ENCODE data around the gene PLCG2. TPM values are rescaled to one million over a fixed set of nuclear protein-coding genes. Genes with fewer than 3 reads are reported as not detected.

PLCG2 gene
- total RNA-seq, 2 donors from 2014 or later: 7.4 to 13.4 TPM

- Histone ChIP-seq H3K9me3 (no peaks in the 10 kb centered on the region), H3K36me3 (no peaks in the 10 kb centered on the region), H3K4me3 (no peak overlapping the region), H3K4me1 (peaks cover 0 to 8% of the 10 kb centered on the region in 2 donors), H3K27ac (no peak overlapping the region), H3K27me3 (no peaks in the 10 kb centered on the region)
- DNase-seq (ENCODE audit: low spot score): no peak
- TF ChIP-seq, protein P1, sequence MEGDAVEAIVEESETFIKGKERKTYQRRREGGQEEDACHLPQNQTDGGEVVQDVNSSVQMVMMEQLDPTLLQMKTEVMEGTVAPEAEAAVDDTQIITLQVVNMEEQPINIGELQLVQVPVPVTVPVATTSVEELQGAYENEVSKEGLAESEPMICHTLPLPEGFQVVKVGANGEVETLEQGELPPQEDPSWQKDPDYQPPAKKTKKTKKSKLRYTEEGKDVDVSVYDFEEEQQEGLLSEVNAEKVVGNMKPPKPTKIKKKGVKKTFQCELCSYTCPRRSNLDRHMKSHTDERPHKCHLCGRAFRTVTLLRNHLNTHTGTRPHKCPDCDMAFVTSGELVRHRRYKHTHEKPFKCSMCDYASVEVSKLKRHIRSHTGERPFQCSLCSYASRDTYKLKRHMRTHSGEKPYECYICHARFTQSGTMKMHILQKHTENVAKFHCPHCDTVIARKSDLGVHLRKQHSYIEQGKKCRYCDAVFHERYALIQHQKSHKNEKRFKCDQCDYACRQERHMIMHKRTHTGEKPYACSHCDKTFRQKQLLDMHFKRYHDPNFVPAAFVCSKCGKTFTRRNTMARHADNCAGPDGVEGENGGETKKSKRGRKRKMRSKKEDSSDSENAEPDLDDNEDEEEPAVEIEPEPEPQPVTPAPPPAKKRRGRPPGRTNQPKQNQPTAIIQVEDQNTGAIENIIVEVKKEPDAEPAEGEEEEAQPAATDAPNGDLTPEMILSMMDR (IDR thresholded peaks at IDR 0.05): no peak
These were observed 213.8 kb downstream of the PLCG2 start for GRCh38 chr16:81992859-81993258.

- no peak for DNase-seq (ENCODE audit: low spot score)
- H3K4me3 ChIP-seq: no peak overlapping the region
- H3K4me1 ChIP-seq: peaks cover 0 to 8% of the 10 kb centered on the region in 2 donors
- no peaks in the 10 kb centered on the region for H3K9me3 ChIP-seq
- H3K27ac ChIP-seq: no peak overlapping the region
- no peaks in the 10 kb centered on the region for H3K36me3 ChIP-seq
- TF ChIP-seq, protein P1 (IDR thresholded peaks at IDR 0.05): no peak
- H3K27me3 ChIP-seq: no peaks in the 10 kb centered on the region
These were observed 215.4 kb downstream of the PLCG2 start for GRCh38 chr16:81994485-81994884.

DNA sequence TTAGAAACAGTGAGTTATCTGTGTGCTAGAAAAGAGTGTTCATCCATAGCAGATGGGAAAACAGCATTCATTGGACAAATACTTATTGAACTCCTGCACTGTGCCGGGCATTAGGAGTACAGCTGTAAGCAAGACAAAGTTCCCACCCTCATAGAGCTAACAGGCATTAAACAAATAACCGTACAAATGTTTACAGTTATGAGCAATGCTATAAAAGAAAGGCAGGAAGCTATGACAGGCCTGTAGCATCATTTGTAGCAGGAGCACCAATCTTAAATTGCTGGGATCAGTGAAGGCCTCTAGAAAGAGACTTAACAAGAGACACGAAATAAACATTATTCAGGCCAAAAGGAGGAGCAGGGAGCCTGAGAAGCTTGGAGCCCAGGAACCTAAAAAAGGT, 216.6 kb downstream of the PLCG2 start:
- TF ChIP-seq, protein P1 (IDR thresholded peaks at IDR 0.05): no peak
- no peaks in the 10 kb centered on the region for H3K27me3 ChIP-seq
- no peaks in the 10 kb centered on the region for H3K36me3 ChIP-seq
- no peak for DNase-seq (ENCODE audit: low spot score)
- H3K4me3 ChIP-seq: no peak overlapping the region
- no peaks in the 10 kb centered on the region for H3K9me3 ChIP-seq
- no peak overlapping the region for H3K27ac ChIP-seq
- H3K4me1 ChIP-seq: peaks cover 0 to 8% of the 10 kb centered on the region in 2 donors

DNA sequence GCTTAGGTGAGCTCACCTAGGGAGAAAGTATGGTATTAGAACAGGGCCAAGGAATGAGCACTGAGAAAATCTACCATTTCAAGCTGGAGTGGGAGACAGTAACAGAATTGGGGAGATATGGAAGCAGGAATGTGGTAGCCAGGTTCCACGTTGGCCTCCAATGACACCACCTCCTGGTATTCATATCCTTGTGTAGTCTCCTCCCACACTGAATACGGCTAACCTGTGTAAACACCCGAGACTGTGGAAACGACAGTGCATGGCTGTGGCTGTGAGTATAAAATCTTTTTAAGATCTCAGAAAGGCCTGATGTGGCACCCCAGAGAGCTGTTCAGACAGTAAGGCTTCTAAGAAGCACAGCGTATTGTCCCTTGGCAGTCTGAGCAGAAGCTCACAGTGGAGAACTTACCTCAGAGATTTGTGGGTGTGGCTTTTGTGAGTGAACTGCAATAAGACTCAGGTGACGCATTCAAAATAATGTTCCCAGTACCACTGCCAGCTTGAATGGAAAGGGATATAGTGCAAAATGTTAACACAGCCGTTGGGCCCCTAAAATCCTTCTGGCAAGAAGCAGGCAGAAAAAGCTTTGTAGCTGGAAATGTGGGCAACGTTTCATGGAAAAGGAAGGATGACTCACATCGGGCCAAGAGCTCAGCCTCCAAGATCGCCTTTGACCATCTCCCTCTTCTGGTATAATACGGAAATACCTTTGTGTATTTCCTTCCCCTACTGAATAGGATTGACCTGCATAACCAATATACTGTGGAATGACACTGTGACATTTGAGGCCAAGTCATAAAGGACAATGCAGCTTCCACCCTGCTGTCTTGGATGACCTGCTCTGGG, 217.8 kb downstream of the PLCG2 start:
- Histone ChIP-seq H3K4me1 (peaks cover 0 to 8% of the 10 kb centered on the region in 2 donors), H3K4me3 (no peak overlapping the region), H3K27me3 (no peaks in the 10 kb centered on the region), H3K27ac (no peak overlapping the region), H3K9me3 (no peaks in the 10 kb centered on the region), H3K36me3 (no peaks in the 10 kb centered on the region)
- no peak for DNase-seq (ENCODE audit: low spot score)
- TF ChIP-seq, protein P1 (IDR thresholded peaks at IDR 0.05): no peak

- no peak for DNase-seq (ENCODE audit: low spot score)
- no peaks in the 10 kb centered on the region for H3K9me3 ChIP-seq
- TF ChIP-seq, protein P1 (IDR thresholded peaks at IDR 0.05): no peak
- no peak overlapping the region for H3K4me3 ChIP-seq
- H3K36me3 ChIP-seq: no peaks in the 10 kb centered on the region
- H3K27ac ChIP-seq: no peak overlapping the region
- H3K27me3 ChIP-seq: no peaks in the 10 kb centered on the region
- H3K4me1 ChIP-seq: peaks cover 0 to 8% of the 10 kb centered on the region in 2 donors
These were observed 218.6 kb downstream of the PLCG2 start for GRCh38 chr16:81997738-81998137.

Measured in right atrium auricular region (tissue), 2 donors.